H1 (cell line): ENCODE measurements around the gene SPAG8. TPM values are rescaled to one million over a fixed set of nuclear protein-coding genes. Genes with fewer than 3 reads are reported as not detected.

Experiments used
- CTCF ChIA-PET: fragments of 300-600 bp; sonication (Branson Sonifier 250); formaldehyde crosslinking; loops from one replicate; lab custom pipeline; 2021; ENCODE audit not compliant: partially characterized antibody; lab: Charles Lee
- POLR2A ChIA-PET: fragments of 300-600 bp; sonication (Branson Sonifier 250); formaldehyde crosslinking; loops from one replicate; lab custom pipeline; 2021; ENCODE audit warnings: inconsistent platforms; ENCODE audit not compliant: partially characterized antibody; lab: Charles Lee
- DNase-seq, 2 experiments: peaks; one replicate each; pipeline versions ENCODE4 v3.0.0 to v3.0.0-alpha.2; 2010 to 2022; ENCODE audit warnings: low spot score in 2 of 2, low read depth in 1 of 2, mixed read lengths in 1 of 2
- FAIRE-seq: peaks from 2 replicates; lab custom pipeline; 2011; peaks lifted over from hg19 to GRCh38; lab: Jason Lieb, UNC
- H2AFZ ChIP-seq: 2 replicates; pipeline ENCODE4 v1.8.1; 2012; ENCODE audit warnings: low read length, inconsistent platforms
- H2AK5ac ChIP-seq: 2 replicates; pipeline ENCODE4 v1.6.1; 2013; ENCODE audit warnings: low read depth, low read length
- H2BK120ac ChIP-seq: replicated peaks from 2 replicates; pipeline ENCODE3; 2013; ENCODE audit warnings: low read depth, low read length, inconsistent platforms
- H2BK12ac ChIP-seq: 2 replicates; pipeline ENCODE4 v1.6.1; 2013; ENCODE audit warnings: low read depth, low read length
- H2BK15ac ChIP-seq: 2 replicates; pipeline ENCODE4 v1.6.1; 2013; ENCODE audit warnings: low read length
- H2BK20ac ChIP-seq: 2 replicates; pipeline ENCODE4 v1.6.1; 2013; ENCODE audit warnings: low read length
- H2BK5ac ChIP-seq: 2 replicates; pipeline ENCODE4 v1.6.1; 2013; ENCODE audit warnings: low read depth, low read length
- H3K14ac ChIP-seq: 2 replicates; pipeline ENCODE4 v1.6.1; 2013; ENCODE audit warnings: inconsistent platforms; ENCODE audit not compliant: insufficient read length
- H3K18ac ChIP-seq: 2 replicates; pipeline ENCODE4 v1.6.1; 2013; ENCODE audit warnings: low read length; ENCODE audit errors: extremely low read depth
- H3K23ac ChIP-seq: 2 replicates; pipeline ENCODE4 v1.6.1; 2013; ENCODE audit warnings: inconsistent platforms; ENCODE audit not compliant: insufficient read length
- H3K23me2 ChIP-seq: 2 replicates; pipeline ENCODE4 v1.6.1; 2013; ENCODE audit warnings: low read depth, low read length
- H3K27ac ChIP-seq: 2 replicates; pipeline ENCODE4 v1.6.1; 2011; ENCODE audit warnings: low read depth, low read length, inconsistent platforms
- H3K27me3 ChIP-seq, 4 experiments: replicated peaks in 1 of 4; 1 replicate in 1 of 4; 2 replicates in 3 of 4; pipeline versions ENCODE4 v1.6.1 to v1.8.1; 2011 to 2013; ENCODE audit warnings: low read length in 3 of 4, mild to moderate bottlenecking in 3 of 4, inconsistent platforms in 2 of 4, mixed read lengths in 2 of 4, moderate library complexity in 1 of 4; ENCODE audit not compliant: control insufficient read depth in 3 of 4, insufficient read depth in 3 of 4; ENCODE audit errors: extremely low read depth in 1 of 4
- H3K36me3 ChIP-seq, 4 experiments: 2 replicates each; pipeline versions ENCODE4 v1.6.1 to v1.8.1; 2011 to 2013; ENCODE audit warnings: mild to moderate bottlenecking in 4 of 4, low read length in 3 of 4, moderate library complexity in 2 of 4, control low read depth in 1 of 4, inconsistent platforms in 1 of 4; ENCODE audit not compliant: insufficient read depth in 4 of 4, control insufficient read depth in 2 of 4
- H3K4ac ChIP-seq: replicated peaks from 2 replicates; pipeline ENCODE3; 2013; ENCODE audit warnings: low read length, low read depth, mixed read lengths, inconsistent platforms; ENCODE audit not compliant: insufficient read length
- H3K4me1 ChIP-seq, 4 experiments: replicated peaks in 1 of 4; 1 replicate in 1 of 4; 2 replicates in 3 of 4; pipeline versions ENCODE4 v1.6.1 to v1.8.1; 2011 to 2013; ENCODE audit warnings: low read length in 3 of 4, inconsistent platforms in 2 of 4, mixed read lengths in 1 of 4; ENCODE audit not compliant: insufficient read depth in 4 of 4, control insufficient read depth in 3 of 4
- H3K4me2 ChIP-seq, 2 experiments: 2 replicates each; pipeline versions ENCODE4 v1.6.1 to v1.8.1; 2011 to 2013; ENCODE audit warnings: low read depth in 2 of 2, low read length in 2 of 2, control low read depth in 1 of 2, inconsistent platforms in 1 of 2, mild to moderate bottlenecking in 1 of 2; ENCODE audit not compliant: insufficient read depth in 1 of 2
- H3K4me3 ChIP-seq, 4 experiments: fragments of 200-600, 300-600 bp in 1 of 4; sonication (generic), shearing (Covaris generic), sonication (Bioruptor Twin) in 1 of 4; 2 replicates each; pipeline versions ENCODE4 v1.5.1 to v1.8.1; 2011 to 2016; ENCODE audit warnings: low read length in 4 of 4, low read depth in 3 of 4, control low read depth in 2 of 4, inconsistent platforms in 2 of 4, mild to moderate bottlenecking in 2 of 4, mixed read lengths in 1 of 4, moderate library complexity in 1 of 4; ENCODE audit not compliant: insufficient read depth in 2 of 4; ENCODE audit errors: extremely low read depth in 1 of 4
- H3K56ac ChIP-seq: replicated peaks from 2 replicates; pipeline ENCODE3; 2013; ENCODE audit warnings: low read depth, mild to moderate bottlenecking, mixed read lengths, low read length, inconsistent platforms; ENCODE audit not compliant: insufficient read length
- H3K79me1 ChIP-seq: 2 replicates; pipeline ENCODE4 v1.6.1; 2013; ENCODE audit warnings: low read depth, low read length, control low read depth
- H3K79me2 ChIP-seq, 2 experiments: 2 replicates each; pipeline versions ENCODE4 v1.6.1 to v1.8.1; 2012 to 2013; ENCODE audit warnings: low read length in 2 of 2, mild to moderate bottlenecking in 2 of 2, inconsistent platforms in 1 of 2; ENCODE audit not compliant: insufficient read depth in 2 of 2, control insufficient read depth in 1 of 2
- H3K9ac ChIP-seq, 4 experiments: replicated peaks in 1 of 4; 1 replicate in 1 of 4; 2 replicates in 3 of 4; pipeline versions ENCODE4 v1.6.1 to v1.8.1; 2011 to 2013; ENCODE audit warnings: low read depth in 3 of 4, low read length in 3 of 4, control low read depth in 2 of 4, mild to moderate bottlenecking in 2 of 4, moderate library complexity in 2 of 4, inconsistent platforms in 1 of 4; ENCODE audit errors: extremely low read depth in 1 of 4
- H3K9me3 ChIP-seq, 2 experiments: 2 replicates each; pipeline versions ENCODE4 v1.6.1 to v1.8.1; 2012 to 2013; ENCODE audit warnings: mild to moderate bottlenecking in 2 of 2, moderate library complexity in 2 of 2, control low read depth in 1 of 2, inconsistent platforms in 1 of 2, low read depth in 1 of 2, low read length in 1 of 2, mixed read lengths in 1 of 2; ENCODE audit not compliant: insufficient read depth in 2 of 2
- H4K20me1 ChIP-seq, 2 experiments: replicated peaks in 1 of 2; 2 replicates each; pipeline versions ENCODE3 to v1.8.1; 2011 to 2013; ENCODE audit warnings: inconsistent platforms in 2 of 2, low read length in 2 of 2, mild to moderate bottlenecking in 1 of 2; ENCODE audit not compliant: insufficient read depth in 2 of 2, control insufficient read depth in 1 of 2
- H4K5ac ChIP-seq: 2 replicates; pipeline ENCODE4 v1.6.1; 2013; ENCODE audit warnings: low read length, low read depth, mixed read lengths, inconsistent platforms; ENCODE audit not compliant: insufficient read length
- H4K8ac ChIP-seq: 2 replicates; pipeline ENCODE4 v1.8.0; 2013; ENCODE audit warnings: mild to moderate bottlenecking, moderate library complexity, low read length, inconsistent platforms; ENCODE audit not compliant: insufficient read depth; ENCODE audit errors: extremely low read depth
- H4K91ac ChIP-seq: replicated peaks from 2 replicates; pipeline ENCODE3; 2013; ENCODE audit warnings: low read length, mixed read lengths, inconsistent platforms; ENCODE audit not compliant: insufficient read length
- SAP30 ChIP-seq: fragments of 300-600 bp; sonication (generic); IDR thresholded peaks from 2 replicates; pipeline ENCODE4 v1.7.1; 2012; ENCODE audit warnings: low read length, moderate library complexity, mild to moderate bottlenecking, inconsistent platforms; ENCODE audit not compliant: insufficient read depth, insufficient replicate concordance
- WGBS, 2 experiments: shearing (Covaris generic) in 1 of 2; methylation state at CpG; one replicate each; pipeline versions ENCODE4 v1.1.6 to v1.1.7; 2013 to 2015; ENCODE audit warnings: low lambda C conversion rate in 2 of 2, mixed read lengths in 2 of 2, inconsistent platforms in 1 of 2, low coverage in 1 of 2, missing lambda C conversion rate in 1 of 2; ENCODE audit not compliant: insufficient replicate concordance in 2 of 2, insufficient coverage in 1 of 2, insufficient read length in 1 of 2; ENCODE audit errors: extremely low coverage in 1 of 2, missing lambda C conversion rate in 1 of 2; 5-methylcytosine and 5-hydroxymethylcytosine counted together
- polyA plus RNA-seq, 7 experiments: library from polyadenylated mRNA; depleted of rRNA in 3 of 7; stranded (reverse) in 5 of 7; unstranded in 2 of 7; fragments of >200 nt in 5 of 7; fragments of 200-250 nt in 2 of 7; gene quantifications; 1 replicate in 5 of 7; 2 replicates in 1 of 7; 4 replicates in 1 of 7; pipeline versions ENCODE4 v1.2.1 to v1.2.3, GENCODE V29; 2011 to 2013; ENCODE audit warnings: missing spikeins in 2 of 7, mixed read lengths in 2 of 7
- total RNA-seq: library from RNA; stranded (reverse); fragmentation: NEBNext Ultra II Directional; extraction: Animal tissue kit (Norgen Biotek cat#: 25700); gene quantifications from 2 replicates; pipeline ENCODE4 v1.2.1, GENCODE V29; 2021

SPAG8 gene
- total and polyA plus RNA-seq, 2 of the 8 experiments (the other 6 are each of a cell fraction or from before 2014, with no cell fraction given), result 0.37 to 0.44 TPM

- H4K8ac ChIP-seq, result no peak overlapping the region
- DNase-seq, result peak in 1 of 2 experiments; percentile 36
- peaks cover 0 to 2% (median 0%) of the 10 kb centered on the region in 4 experiments; a peak in 1 of 8 replicates for H3K36me3 ChIP-seq
- H3K79me2 ChIP-seq, result no peaks in the 10 kb centered on the region
- H3K27ac ChIP-seq, result no peak overlapping the region
- H3K4me3 ChIP-seq, result no peak overlapping the region
- no peak overlapping the region for H2BK12ac ChIP-seq
- H3K4ac ChIP-seq, result no peak overlapping the region
- no peaks in the 10 kb centered on the region; the same call in 1 of the 2 replicates for H3K23me2 ChIP-seq
- H3K18ac ChIP-seq, result no peak overlapping the region
- POLR2A ChIA-PET, result interaction anchor here (1.0 to 7.4 kb wide), 5 partner anchors 10 to 44 kb away, joined by 3 to 43 read pairs (median 3); partner anchors contain the start of genes HINT2 and TMEM8B
- FAIRE-seq, result no peak
- no peak for TF ChIP-seq SAP30
- TF ChIP-seq, all 59 proteins: peak for 0
- no peak overlapping the region for H2AFZ ChIP-seq
- H2BK20ac ChIP-seq, result no peak overlapping the region
- H2AK5ac ChIP-seq, result no peak overlapping the region
- H2BK5ac ChIP-seq, result no peak overlapping the region
- H3K9me3 ChIP-seq, result no peaks in the 10 kb centered on the region
- no peak overlapping the region for H2BK120ac ChIP-seq
- no peak overlapping the region for H3K9ac ChIP-seq
- no peaks in the 10 kb centered on the region for H3K79me1 ChIP-seq
- H3K23ac ChIP-seq, result no peak overlapping the region
- H3K4me2 ChIP-seq, result no peak overlapping the region
- no peak overlapping the region for H3K56ac ChIP-seq
- 91% methylated on average over 5 of the region's 5 CpGs; no CpG with 5 or more reads in 1 of the 2 experiments for WGBS, 2 experiments
- H3K27me3 ChIP-seq, result no peaks in the 10 kb centered on the region; a peak in 1 of 7 replicates
- H4K5ac ChIP-seq, result no peak overlapping the region
- H3K14ac ChIP-seq, result no peak overlapping the region
- H4K91ac ChIP-seq, result no peak overlapping the region
- H3K4me1 ChIP-seq, result no peaks in the 10 kb centered on the region
- CTCF ChIA-PET, result interaction anchor here (0.6 to 5.9 kb wide), 10 partner anchors 12 to 93 kb away, joined by 3 to 31 read pairs (median 5); no protein-coding TSS in a partner anchor
- H2BK15ac ChIP-seq, result no peak overlapping the region
- peaks cover 0 to 2% of the 10 kb centered on the region in 2 experiments for H4K20me1 ChIP-seq
These were observed 46.4 kb upstream of the SPAG8 start for GRCh38 chr9:35858458-35858857.
